Muscle layer of colon (tissue), 2 donors: ENCODE results near the gene TNRC6C.

Source experiments
- H3K27ac ChIP-seq: one replicate; pipeline ENCODE4 v1.7.0; 2013; ENCODE audit warnings: low read depth, mild to moderate bottlenecking, low read length, moderate library complexity
- H3K27me3 ChIP-seq, 2 donors: one replicate each; pipeline ENCODE4 v1.7.0; 2013; ENCODE audit warnings: low read length in 2 of 2, mild to moderate bottlenecking in 2 of 2; ENCODE audit not compliant: insufficient read depth in 2 of 2, control insufficient read depth in 1 of 2
- H3K36me3 ChIP-seq: one replicate; pipeline ENCODE4 v1.7.0; 2013; ENCODE audit warnings: mild to moderate bottlenecking, low read length; ENCODE audit not compliant: insufficient read depth
- H3K4me1 ChIP-seq: one replicate; pipeline ENCODE4 v1.7.0; 2013; ENCODE audit warnings: mild to moderate bottlenecking, low read length; ENCODE audit not compliant: insufficient read depth
- H3K4me3 ChIP-seq, 2 donors: one replicate each; pipeline ENCODE4 v1.7.0; 2013; ENCODE audit warnings: low read length in 2 of 2, low read depth in 1 of 2, mild to moderate bottlenecking in 1 of 2, moderate library complexity in 1 of 2
- H3K9ac ChIP-seq: one replicate; pipeline ENCODE4 v1.7.0; 2013; ENCODE audit warnings: low read length
- H3K9me3 ChIP-seq: one replicate; pipeline ENCODE4 v1.7.0; 2013; ENCODE audit warnings: mild to moderate bottlenecking, low read length
- donor health status: abdominal sarcoma.
- donor health status: Adenocarcinoma of cecum.

Gene TNRC6C

GRCh38 chr17:78023042-78023441 is 64.5 kb downstream of the TNRC6C start:
- H3K27ac ChIP-seq: no peak overlapping the region
- peaks cover 7% of the 10 kb centered on the region for H3K36me3 ChIP-seq
- no peaks in the 10 kb centered on the region for H3K9me3 ChIP-seq

DNA sequence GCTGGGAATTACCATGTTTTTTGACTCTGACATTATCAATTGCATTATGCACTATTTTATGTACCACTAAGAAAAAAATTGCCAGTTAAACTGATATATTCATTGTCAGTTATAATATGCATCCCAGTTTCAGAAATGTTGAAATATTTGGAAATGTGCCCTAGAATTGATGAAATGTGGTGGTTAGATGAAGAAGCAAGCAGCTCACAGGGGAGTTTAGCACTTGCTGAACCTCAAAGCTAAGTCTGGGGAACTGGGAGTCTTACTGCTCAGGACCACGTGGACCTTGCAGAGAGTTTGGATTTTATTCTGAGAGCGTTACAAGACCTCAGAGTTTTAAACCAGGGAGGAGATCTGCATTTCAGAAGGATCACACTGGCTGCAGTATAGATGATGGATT is 67.9 kb downstream of the TNRC6C start:
- peaks cover 11% of the 10 kb centered on the region for H3K4me1 ChIP-seq
- H3K27ac ChIP-seq: no peak overlapping the region
- H3K4me3 ChIP-seq: no peak overlapping the region
- H3K9ac ChIP-seq: no peak overlapping the region
- peaks cover 8% of the 10 kb centered on the region for H3K36me3 ChIP-seq
- no peaks in the 10 kb centered on the region for H3K9me3 ChIP-seq
- H3K27me3 ChIP-seq: no peaks in the 10 kb centered on the region

More at GRCh38 chr17:78023042-78023441, 64.5 kb downstream of the TNRC6C start:
- Histone ChIP-seq H3K9ac (no peak overlapping the region), H3K4me3 (no peak overlapping the region), H3K27me3 (no peaks in the 10 kb centered on the region), H3K4me1 (peaks cover 11% of the 10 kb centered on the region)

GRCh38 chr17:78027121-78027520 is 68.6 kb downstream of the TNRC6C start:
- H3K9me3 ChIP-seq: no peaks in the 10 kb centered on the region
- H3K4me1 ChIP-seq: peaks cover 11% of the 10 kb centered on the region
- no peak overlapping the region for H3K4me3 ChIP-seq
- H3K9ac ChIP-seq: no peak overlapping the region
- H3K27me3 ChIP-seq: no peaks in the 10 kb centered on the region
- H3K27ac ChIP-seq: no peak overlapping the region
- peaks cover 13% of the 10 kb centered on the region for H3K36me3 ChIP-seq

DNA sequence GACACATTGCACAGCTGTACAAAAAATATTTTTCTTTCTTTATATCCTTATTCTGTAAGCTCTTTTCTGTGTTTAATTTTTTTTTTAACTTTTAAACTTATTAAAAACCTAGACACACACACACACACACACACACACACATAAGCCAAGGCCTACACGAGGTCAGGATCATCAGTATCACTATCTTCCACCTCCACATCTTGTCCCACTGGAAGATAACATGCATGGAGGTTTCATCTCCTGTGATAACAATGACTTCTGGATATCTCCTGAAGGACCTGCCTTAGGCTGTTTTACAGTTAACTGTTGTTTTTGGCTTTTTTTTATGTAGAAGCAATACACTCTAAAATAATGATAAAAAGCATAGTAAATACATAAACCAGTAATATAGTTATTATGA is 71.2 kb downstream of the TNRC6C start:
- Histone ChIP-seq H3K36me3 (peaks cover 16% of the 10 kb centered on the region), H3K9me3 (no peaks in the 10 kb centered on the region), H3K9ac (no peak overlapping the region), H3K4me3 (no peak overlapping the region), H3K27ac (no peak overlapping the region), H3K27me3 (no peaks in the 10 kb centered on the region), H3K4me1 (peaks cover 11% of the 10 kb centered on the region)

DNA sequence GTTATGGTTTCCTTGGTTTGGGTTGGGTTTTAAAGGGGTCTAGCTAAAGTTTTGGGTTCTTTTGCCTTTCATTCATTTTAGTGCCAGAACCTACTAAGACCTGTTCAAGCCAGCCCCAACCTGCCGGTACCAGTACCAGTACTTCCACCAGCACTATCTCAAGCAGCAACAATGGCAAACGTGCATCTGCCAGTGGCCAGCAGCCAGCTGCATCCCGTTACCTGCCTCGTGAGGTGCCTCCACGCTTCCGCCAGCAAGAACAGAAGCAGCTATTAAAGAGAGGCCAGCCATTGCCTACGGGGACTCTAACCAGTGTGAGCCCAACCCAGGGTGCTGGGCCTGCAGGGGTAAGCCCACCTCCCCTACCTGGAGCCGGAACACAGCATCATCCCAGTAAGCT is 72.9 kb downstream of the TNRC6C start:
- Histone ChIP-seq H3K9ac (no peak overlapping the region), H3K27me3 (no peaks in the 10 kb centered on the region), H3K4me3 (no peak overlapping the region), H3K36me3 (peaks cover 28% of the 10 kb centered on the region), H3K9me3 (no peaks in the 10 kb centered on the region), H3K27ac (no peak overlapping the region), H3K4me1 (peaks cover 6% of the 10 kb centered on the region)

- Histone ChIP-seq H3K36me3 (peaks cover 28% of the 10 kb centered on the region), H3K9ac (no peak overlapping the region), H3K4me1 (no peaks in the 10 kb centered on the region), H3K9me3 (no peaks in the 10 kb centered on the region), H3K27me3 (no peaks in the 10 kb centered on the region), H3K4me3 (no peak overlapping the region), H3K27ac (no peak overlapping the region)
Measured at GRCh38 chr17:78032166-78032565, 73.7 kb downstream of the TNRC6C start.

DNA sequence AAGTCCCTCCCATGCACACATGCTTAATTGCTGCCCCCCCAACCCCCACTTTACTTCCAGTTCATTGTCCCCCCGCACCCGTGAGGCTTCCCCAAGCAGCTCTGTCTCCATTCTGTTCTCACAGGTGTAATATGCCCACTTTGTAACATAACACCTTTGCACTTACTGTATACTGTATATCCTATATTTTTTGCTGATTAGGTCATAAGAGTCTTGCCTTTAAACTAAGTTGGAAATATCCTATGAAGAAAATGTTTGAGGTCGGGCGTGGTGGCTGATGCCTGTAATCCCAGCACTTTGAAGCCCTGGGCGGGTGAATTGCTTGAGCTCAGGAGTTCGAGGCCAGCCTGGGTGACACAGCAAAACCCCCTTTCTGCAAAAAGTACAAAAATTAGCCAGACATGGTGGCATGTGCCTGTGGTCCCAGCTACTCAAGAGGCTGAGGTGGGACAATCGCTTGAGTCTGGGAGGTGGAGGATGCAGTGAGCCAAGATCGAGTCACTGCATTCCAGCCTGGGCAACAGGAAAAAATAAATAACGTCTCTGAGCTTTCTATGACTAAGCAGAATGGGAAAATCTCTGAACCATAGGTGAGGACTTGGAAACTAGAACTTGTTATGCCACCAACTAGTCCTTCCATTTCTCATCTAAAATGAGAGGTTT is 76.1 kb downstream of the TNRC6C start:
- Histone ChIP-seq H3K4me1 (peaks cover 2% of the 10 kb centered on the region), H3K9ac (no peak overlapping the region), H3K27me3 (no peaks in the 10 kb centered on the region), H3K36me3 (peaks cover 28% of the 10 kb centered on the region), H3K9me3 (no peaks in the 10 kb centered on the region), H3K4me3 (no peak overlapping the region), H3K27ac (no peak overlapping the region)

- Histone ChIP-seq H3K4me3 (no peak overlapping the region), H3K36me3 (peaks cover 18% of the 10 kb centered on the region), H3K27me3 (no peaks in the 10 kb centered on the region), H3K9me3 (no peaks in the 10 kb centered on the region), H3K9ac (no peak overlapping the region), H3K27ac (no peak overlapping the region), H3K4me1 (peaks cover 19% of the 10 kb centered on the region)
Measured at GRCh38 chr17:78037280-78037679, 78.8 kb downstream of the TNRC6C start.

DNA sequence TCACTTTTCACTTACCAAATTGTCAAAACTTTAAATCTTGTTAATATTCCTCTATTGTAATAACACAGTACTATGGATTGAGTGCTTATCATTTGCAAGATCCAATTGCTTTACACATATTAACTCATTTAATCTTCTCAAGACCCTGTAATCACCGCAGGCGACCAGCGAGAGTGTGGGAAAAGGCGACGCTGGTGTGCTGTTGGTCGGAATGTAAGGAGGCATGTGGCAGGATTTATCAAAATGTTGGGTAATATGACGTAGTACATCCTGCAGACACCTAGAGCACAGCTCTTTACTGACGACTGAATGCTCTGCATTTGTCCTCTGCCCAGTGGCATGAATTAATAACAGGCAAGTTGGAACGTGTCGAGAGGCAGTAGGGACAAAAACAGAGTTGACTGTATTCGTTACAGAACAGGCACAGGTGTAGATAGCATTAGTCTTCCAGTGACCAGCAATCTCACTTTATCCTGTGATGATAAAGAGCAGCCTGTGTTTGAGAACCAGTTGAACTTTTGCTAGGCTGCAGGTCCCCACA is 80.3 kb downstream of the TNRC6C start:
- H3K9ac ChIP-seq: no peak overlapping the region
- peaks cover 14% of the 10 kb centered on the region for H3K36me3 ChIP-seq
- H3K27me3 ChIP-seq: no peaks in the 10 kb centered on the region
- H3K4me1 ChIP-seq: peaks cover 20% of the 10 kb centered on the region
- no peak overlapping the region for H3K27ac ChIP-seq
- no peak overlapping the region for H3K4me3 ChIP-seq
- no peaks in the 10 kb centered on the region for H3K9me3 ChIP-seq

- no peak overlapping the region for H3K4me3 ChIP-seq
- H3K36me3 ChIP-seq: peaks cover 12% of the 10 kb centered on the region
- peaks cover 20% of the 10 kb centered on the region for H3K4me1 ChIP-seq
- H3K27ac ChIP-seq: no peak overlapping the region
- H3K9ac ChIP-seq: no peak overlapping the region
- no peaks in the 10 kb centered on the region for H3K9me3 ChIP-seq
- H3K27me3 ChIP-seq: no peaks in the 10 kb centered on the region
Measured at GRCh38 chr17:78039581-78039980, 81.1 kb downstream of the TNRC6C start.

DNA sequence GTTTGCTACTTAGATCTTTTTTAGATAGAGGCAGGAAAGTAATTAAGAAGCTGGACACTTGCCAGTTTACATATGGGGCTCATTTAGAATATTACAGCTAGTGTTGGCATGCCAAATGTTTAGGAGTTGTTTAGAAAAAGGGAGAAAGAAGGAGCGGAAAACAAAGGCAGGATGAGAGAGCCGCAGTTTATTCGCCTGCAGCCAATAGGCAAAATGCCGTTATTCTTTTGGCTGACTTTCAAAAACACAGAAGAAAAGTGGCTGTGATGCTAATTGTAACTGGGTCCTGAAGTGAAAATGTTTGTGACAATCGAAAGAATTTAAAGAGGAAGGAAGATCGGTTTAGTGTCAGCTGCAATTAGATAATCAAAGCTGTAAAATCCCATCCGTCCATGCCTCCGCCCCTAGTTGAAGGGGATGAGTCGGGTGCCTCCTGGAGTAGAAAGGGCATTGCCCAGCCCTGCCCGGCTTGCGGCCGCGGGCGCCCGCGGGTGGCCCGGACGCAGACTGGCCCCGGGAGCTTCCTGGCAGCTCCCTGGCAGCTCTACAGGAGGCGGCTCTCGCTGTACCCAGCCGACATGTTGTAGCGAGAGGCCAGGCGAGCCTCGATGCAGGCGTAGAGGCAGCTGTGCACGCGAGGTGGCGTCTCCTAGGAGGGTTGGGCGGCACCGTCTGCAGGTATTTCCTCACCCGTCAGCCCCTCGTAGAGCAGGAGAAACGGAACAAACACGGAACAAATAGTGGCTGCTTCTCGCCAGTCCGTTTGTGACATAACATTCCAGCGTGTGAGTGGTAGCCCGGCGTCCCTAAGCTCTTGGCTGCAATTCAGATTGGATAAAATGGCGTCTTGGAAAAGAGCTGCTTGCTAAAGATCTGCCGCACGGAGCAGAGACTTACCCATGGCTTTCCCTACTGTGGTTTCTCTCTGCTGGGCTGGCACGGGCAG is 82.2 kb downstream of the TNRC6C start:
- peaks cover 20% of the 10 kb centered on the region for H3K4me1 ChIP-seq

More for the DNA sequence above, 82.2 kb downstream of the TNRC6C start:
- Histone ChIP-seq H3K27me3 (no peaks in the 10 kb centered on the region), H3K9me3 (no peaks in the 10 kb centered on the region), H3K9ac (peak overlapping the region; percentile 28), H3K27ac (peak overlapping the region; percentile 75), H3K36me3 (peaks cover 2% of the 10 kb centered on the region), H3K4me3 (peak overlapping the region; percentile 63 to 73)
